Measurements from ENCODE around the gene ARHGEF37.
A peak's percentile ranks its signal among the peaks of the same experiment; 100 is the strongest.

ARHGEF37 gene

GRCh38 chr5:149604321-149604720 lies 23.0 kb downstream of the ARHGEF37 start:
- no peak for TF ChIP-seq CTCF (IDR thresholded peaks at IDR 0.05; ENCODE audit: low read depth, low read length)
- no peak for DNase-seq (ENCODE audit: extremely low read depth, low read depth)

GRCh38 chr5:149605354-149605997 lies 24.2 kb downstream of the ARHGEF37 start:
- no peak for TF ChIP-seq CTCF (IDR thresholded peaks at IDR 0.05; ENCODE audit: low read depth, low read length)
- no peak for DNase-seq (ENCODE audit: extremely low read depth, low read depth)

GRCh38 chr5:149605998-149606724 lies 24.9 kb downstream of the ARHGEF37 start:
- no peak for TF ChIP-seq CTCF (IDR thresholded peaks at IDR 0.05; ENCODE audit: low read depth, low read length)
- DNase-seq (ENCODE audit: extremely low read depth, low read depth) = peak; percentile 56

- no peak for TF ChIP-seq CTCF (IDR thresholded peaks at IDR 0.05; ENCODE audit: low read depth, low read length)
- DNase-seq (ENCODE audit: extremely low read depth, low read depth) = no peak
These were observed 27.7 kb downstream of the ARHGEF37 start for GRCh38 chr5:149608936-149609545.

- DNase-seq (ENCODE audit: extremely low read depth, low read depth) = no peak
- no peak for TF ChIP-seq CTCF (IDR thresholded peaks at IDR 0.05; ENCODE audit: low read depth, low read length)
These were observed 28.4 kb downstream of the ARHGEF37 start for GRCh38 chr5:149609640-149610219.

- TF ChIP-seq CTCF (IDR thresholded peaks at IDR 0.05; ENCODE audit: low read depth, low read length) = no peak
- DNase-seq (ENCODE audit: extremely low read depth, low read depth) = no peak
These were observed 29.4 kb downstream of the ARHGEF37 start for GRCh38 chr5:149610589-149611255.
